Activated CD4-positive, alpha-beta T cell treated with anti-CD3 and anti-CD28 coated beads, Interleukin-2, amount 50 U/mL, for 4 hours (primary cell): ENCODE results near the gene ARAP2.
"Not testable (repeated sequence)": the region's sequence is repeated elsewhere in the genome, so short reads cannot be mapped to it uniquely, and the experiment has no call there.

ENCODE experiments used
- DNase-seq, 2 experiments: peaks; one replicate each; pipeline ENCODE4 v3.0.0-alpha.2; 2020

Gene ARAP2

DNA sequence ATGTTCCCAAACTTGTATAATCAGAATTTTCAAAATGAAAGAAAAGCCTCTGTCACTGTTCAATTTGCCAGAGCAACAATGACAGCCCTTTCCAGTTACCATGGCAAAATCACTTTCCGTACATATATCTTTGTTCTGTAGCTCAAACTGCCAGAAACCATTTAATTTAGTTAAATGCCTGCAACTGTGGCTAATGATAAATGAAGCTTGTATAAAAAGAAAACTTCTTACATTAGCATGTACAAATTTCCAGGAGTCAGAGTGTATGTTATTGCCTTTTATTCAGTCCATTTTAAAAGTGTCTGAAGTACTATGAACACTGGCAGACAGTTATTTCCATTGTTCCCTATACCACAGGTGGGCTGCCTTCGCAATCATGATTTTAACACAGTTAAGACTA is 30.3 kb downstream of the ARAP2 start:
- no peak for DNase-seq

- no peak for DNase-seq
Observed at GRCh38 chr4:36211084-36211483, 33.2 kb downstream of the ARAP2 start.

- DNase-seq, result no peak
Observed at GRCh38 chr4:36209941-36210649, 34.2 kb downstream of the ARAP2 start.

GRCh38 chr4:36208893-36209473 is 35.3 kb downstream of the ARAP2 start:
- no peak for DNase-seq

GRCh38 chr4:36207831-36208520 is 36.3 kb downstream of the ARAP2 start:
- DNase-seq, result no peak

GRCh38 chr4:36207367-36207766 is 36.9 kb downstream of the ARAP2 start:
- no peak for DNase-seq

GRCh38 chr4:36206603-36207311 is 37.6 kb downstream of the ARAP2 start:
- no peak for DNase-seq

DNA sequence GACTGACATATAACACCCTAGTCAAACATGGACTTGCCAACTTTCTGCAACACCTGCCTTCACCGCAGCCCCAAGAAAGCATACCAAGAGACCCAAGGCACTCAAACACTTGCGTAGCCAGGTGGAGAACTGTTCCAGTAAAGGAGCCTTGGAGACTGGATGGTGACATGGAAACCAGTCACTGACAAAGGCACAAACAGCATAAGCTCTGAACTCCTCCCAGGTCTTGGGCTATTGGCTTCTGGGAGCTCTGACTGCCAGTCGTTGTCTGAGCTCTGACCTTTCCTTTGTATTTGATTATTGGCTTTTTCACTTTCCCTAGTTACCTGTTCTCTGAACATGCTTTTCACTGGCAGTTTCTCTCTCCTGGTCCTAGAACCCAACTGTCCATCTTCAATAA is 38.3 kb downstream of the ARAP2 start:
- DNase-seq, result no peak

- DNase-seq, result no peak
Observed at GRCh38 chr4:36198861-36199260, 45.5 kb downstream of the ARAP2 start.

GRCh38 chr4:36198068-36198808 is 46.1 kb downstream of the ARAP2 start:
- no peak for DNase-seq

GRCh38 chr4:36197501-36197900 is 46.8 kb downstream of the ARAP2 start:
- DNase-seq, result no peak

DNA sequence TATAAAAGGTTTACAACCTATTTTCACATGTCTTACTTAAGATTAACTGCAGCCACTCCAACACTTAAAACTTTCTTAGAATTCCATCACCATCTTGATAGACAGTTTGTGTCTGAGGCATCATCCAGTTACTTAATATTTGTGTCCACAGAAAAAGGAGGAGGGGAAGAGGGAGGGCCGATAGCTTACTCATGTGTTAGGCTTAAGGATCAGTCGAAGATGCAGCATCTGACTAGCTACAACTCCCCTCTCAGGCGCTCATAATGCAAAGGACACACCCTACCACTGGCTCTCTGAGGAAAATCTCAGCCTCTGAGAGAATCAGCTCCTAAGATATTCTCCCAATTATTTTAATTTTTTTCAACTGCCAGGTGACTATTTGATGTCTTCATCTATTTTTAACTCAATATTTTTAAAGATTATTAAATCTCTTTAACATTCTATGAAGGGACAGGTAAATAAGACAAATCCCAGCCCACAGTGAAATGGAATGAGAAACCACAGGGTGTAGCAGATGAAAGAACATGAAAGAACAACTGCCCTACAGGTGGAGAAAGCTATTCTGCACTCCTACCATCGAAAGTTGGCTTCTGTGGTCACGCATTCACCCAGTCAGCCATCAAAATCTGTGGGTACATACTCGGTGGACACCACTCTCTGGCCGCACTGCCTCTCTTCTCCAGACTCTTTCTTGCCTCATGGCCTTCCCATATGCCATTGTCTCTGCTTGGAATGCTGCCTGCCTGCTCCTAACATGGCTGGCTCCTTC is 48.0 kb downstream of the ARAP2 start:
- no peak for DNase-seq

- no peak for DNase-seq
Observed at GRCh38 chr4:36192922-36193321, 51.4 kb downstream of the ARAP2 start.

GRCh38 chr4:36189511-36190226 is 54.6 kb downstream of the ARAP2 start:
- no peak for DNase-seq

DNA sequence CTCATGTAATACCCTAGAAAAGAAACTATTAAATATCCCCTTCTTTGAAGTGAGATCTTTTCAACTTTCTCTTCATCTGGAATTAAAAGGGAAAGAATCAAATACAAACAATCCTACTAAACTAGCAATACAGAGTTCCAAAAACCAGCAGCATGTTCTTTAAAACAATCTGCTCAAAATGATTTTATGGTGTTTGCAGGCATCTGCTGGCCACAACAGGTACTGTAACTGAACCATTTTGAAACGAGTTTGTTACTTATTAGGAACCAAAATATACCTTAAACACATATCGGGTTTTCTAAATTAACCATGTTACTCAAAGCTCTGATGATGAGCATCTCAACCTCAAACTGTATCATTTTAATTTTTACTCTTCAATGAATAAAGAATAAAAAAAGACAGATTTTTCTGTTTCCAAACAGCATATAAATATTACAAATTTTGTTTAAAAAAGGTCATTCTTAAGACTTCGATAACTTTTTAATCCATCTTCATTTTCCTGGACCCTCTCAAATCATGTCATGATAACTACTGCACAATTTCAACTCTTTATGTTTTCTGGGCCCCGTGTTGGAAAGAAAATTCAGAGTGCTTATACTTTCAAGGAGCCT is 56.5 kb downstream of the ARAP2 start:
- DNase-seq, result no peak

- no peak for DNase-seq
Observed at GRCh38 chr4:36183665-36184393, 60.5 kb downstream of the ARAP2 start.

- no peak for DNase-seq
Observed at GRCh38 chr4:36183232-36183631, 61.1 kb downstream of the ARAP2 start.

DNA sequence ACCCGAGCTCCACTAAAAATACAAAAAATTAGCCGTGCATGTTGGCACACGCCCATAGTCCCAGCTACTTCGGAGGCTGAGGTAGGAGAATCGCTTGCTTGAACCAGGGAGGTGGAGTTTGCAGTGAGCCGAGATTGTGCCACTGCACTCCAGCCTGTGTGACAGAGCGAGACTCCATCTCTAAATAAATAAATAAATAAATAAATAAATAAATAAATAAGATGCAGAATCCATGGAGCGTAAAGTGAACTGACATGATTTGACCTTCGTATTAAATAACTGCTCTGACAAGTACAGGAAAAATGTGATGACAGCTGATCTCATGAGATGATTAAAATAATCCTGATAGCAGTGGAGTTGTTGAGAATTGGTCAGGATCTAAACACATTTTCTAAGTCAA is 62.0 kb downstream of the ARAP2 start:
- not testable (repeated sequence) for DNase-seq

DNA sequence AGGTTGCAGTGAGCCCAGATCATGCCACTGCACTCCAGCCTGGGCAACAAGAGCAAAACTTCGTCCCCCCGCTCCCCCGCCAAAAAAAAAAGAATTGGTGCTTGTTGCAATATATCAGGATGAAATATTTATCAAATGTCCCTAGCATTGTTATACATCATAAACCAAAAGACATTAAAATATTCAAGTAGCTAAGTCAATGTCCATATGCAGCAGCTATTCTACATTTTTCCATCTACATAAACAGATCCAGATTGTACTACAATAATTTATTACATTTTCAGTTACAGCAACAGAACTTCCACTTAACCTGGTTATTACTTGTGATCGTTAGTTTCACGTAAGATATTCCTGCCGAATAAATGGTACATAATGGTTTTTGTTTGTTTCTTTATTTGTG is 64.1 kb downstream of the ARAP2 start:
- no peak for DNase-seq

GRCh38 chr4:36178484-36178883 is 65.8 kb downstream of the ARAP2 start:
- DNase-seq, result no peak
